Mammary epithelial cell (primary cell): ENCODE measurements around the gene IQCB1.

Experiments used
- EZH2 ChIP-seq: IDR thresholded peaks from 2 replicates; pipeline ENCODE4 v1.6.1; 2012; ENCODE audit warnings: low read length, inconsistent platforms, borderline replicate concordance
- TF ChIP-seq, protein P1 (sequence below), 2 donors: IDR thresholded peaks in 1 of 2; conservative IDR thresholded peaks in 1 of 2; 2 replicates each; pipeline ENCODE4 v1.5.1; 2011 to 2012; ENCODE audit warnings: inconsistent platforms in 2 of 2, low read length in 2 of 2, mild to moderate bottlenecking in 2 of 2, control low read depth in 1 of 2, low read depth in 1 of 2; ENCODE audit not compliant: insufficient read depth in 1 of 2; ENCODE audit errors: extremely low read depth in 1 of 2

DNA sequence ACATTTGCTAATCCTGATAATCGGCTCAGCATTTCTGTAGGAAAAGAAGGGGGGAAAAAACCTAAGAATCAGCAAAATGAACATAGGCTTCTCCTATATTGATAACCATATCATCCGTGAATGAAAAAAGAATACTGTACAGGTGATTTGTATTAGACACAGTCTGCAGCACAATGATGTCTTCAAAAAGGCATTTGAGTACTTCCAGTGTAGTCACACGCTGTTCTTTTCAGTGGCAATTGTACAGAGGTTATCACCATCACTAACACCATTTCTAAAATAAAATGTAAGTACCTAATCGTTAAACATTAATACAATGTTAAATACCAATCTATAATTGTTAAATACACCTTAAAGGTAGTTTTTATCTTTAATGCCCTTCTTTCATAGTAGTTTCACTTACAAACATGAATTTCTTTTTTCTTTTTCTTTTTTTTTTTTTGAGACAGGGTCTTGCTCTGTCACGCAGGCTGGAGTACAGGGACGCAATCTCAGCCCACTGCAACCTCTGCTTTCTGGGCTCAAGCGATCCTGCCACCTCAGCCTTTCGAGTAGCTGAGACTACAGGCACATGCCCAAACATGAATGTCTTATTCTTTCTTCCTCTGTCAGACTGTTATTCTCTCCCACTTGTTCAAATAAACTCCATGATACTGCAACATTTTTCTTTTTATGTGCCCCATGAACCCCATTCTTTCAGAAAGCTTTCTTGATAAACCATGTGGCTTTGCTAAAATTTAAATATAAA, 103.7 kb downstream of the IQCB1 start:
- TF ChIP-seq, protein P1, sequence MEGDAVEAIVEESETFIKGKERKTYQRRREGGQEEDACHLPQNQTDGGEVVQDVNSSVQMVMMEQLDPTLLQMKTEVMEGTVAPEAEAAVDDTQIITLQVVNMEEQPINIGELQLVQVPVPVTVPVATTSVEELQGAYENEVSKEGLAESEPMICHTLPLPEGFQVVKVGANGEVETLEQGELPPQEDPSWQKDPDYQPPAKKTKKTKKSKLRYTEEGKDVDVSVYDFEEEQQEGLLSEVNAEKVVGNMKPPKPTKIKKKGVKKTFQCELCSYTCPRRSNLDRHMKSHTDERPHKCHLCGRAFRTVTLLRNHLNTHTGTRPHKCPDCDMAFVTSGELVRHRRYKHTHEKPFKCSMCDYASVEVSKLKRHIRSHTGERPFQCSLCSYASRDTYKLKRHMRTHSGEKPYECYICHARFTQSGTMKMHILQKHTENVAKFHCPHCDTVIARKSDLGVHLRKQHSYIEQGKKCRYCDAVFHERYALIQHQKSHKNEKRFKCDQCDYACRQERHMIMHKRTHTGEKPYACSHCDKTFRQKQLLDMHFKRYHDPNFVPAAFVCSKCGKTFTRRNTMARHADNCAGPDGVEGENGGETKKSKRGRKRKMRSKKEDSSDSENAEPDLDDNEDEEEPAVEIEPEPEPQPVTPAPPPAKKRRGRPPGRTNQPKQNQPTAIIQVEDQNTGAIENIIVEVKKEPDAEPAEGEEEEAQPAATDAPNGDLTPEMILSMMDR (conservative IDR thresholded peaks at IDR 0.05 in 1 of 2, IDR thresholded peaks at IDR 0.05 in 1 of 2; ENCODE audit: extremely low read depth in 1 of 2, insufficient read depth in 1 of 2, low read depth in 1 of 2, low read length in 2 of 2) = no peak
- TF ChIP-seq EZH2 = no peak
